Activated naive CD8-positive, alpha-beta T cell treated with anti-CD3 and anti-CD28 coated beads, Interleukin-2, amount 50 U/mL, for 16 hours (primary cell): Measurements from ENCODE around the gene DOCK3.

Experiments
- DNase-seq: peaks from one replicate; pipeline ENCODE4 v3.0.0-alpha.2; 2020; ENCODE audit warnings: low read depth, low spot score

The DOCK3 gene

GRCh38 chr3:50674349-50675178 is at the start of gene DOCK3:
Gene DOCK3 (plus strand): TSS chr3:50674927. CDS start chr3:50675264, 337 bp downstream.
- DNase-seq, result peak; percentile 13

- no peak for DNase-seq
These were observed 49.2 kb upstream of the DOCK3 start for GRCh38 chr3:50625231-50626182.

GRCh38 chr3:50626401-50626800 is 48.3 kb upstream of the DOCK3 start:
- no peak for DNase-seq

- DNase-seq, result no peak
These were observed 47.2 kb upstream of the DOCK3 start for GRCh38 chr3:50627407-50628051.

GRCh38 chr3:50628601-50629000 is 46.1 kb upstream of the DOCK3 start:
- DNase-seq, result no peak

- DNase-seq, result no peak
These were observed 44.3 kb upstream of the DOCK3 start for GRCh38 chr3:50630394-50630793.

- DNase-seq, result no peak
These were observed 43.9 kb upstream of the DOCK3 start for GRCh38 chr3:50630877-50631276.

GRCh38 chr3:50632450-50632849 is 42.3 kb upstream of the DOCK3 start:
- DNase-seq, result no peak

- no peak for DNase-seq
These were observed 41.4 kb upstream of the DOCK3 start for GRCh38 chr3:50633230-50633790.

- no peak for DNase-seq
These were observed 39.7 kb upstream of the DOCK3 start for GRCh38 chr3:50635066-50635465.

GRCh38 chr3:50637011-50637410 is 37.7 kb upstream of the DOCK3 start:
- no peak for DNase-seq

GRCh38 chr3:50637945-50638344 is 36.8 kb upstream of the DOCK3 start:
- no peak for DNase-seq

GRCh38 chr3:50639055-50639494 is 35.7 kb upstream of the DOCK3 start:
- DNase-seq, result no peak

- DNase-seq, result no peak
These were observed 32.3 kb upstream of the DOCK3 start for GRCh38 chr3:50642382-50642781.

GRCh38 chr3:50644561-50644960 is 30.2 kb upstream of the DOCK3 start:
- no peak for DNase-seq

GRCh38 chr3:50645378-50645777 is 29.3 kb upstream of the DOCK3 start:
- no peak for DNase-seq

GRCh38 chr3:50648313-50648712 is 26.4 kb upstream of the DOCK3 start:
- no peak for DNase-seq

- DNase-seq, result no peak
These were observed 25.8 kb upstream of the DOCK3 start for GRCh38 chr3:50648944-50649343.

- DNase-seq, result no peak
These were observed 25.2 kb upstream of the DOCK3 start for GRCh38 chr3:50649451-50649931.

GRCh38 chr3:50650018-50650417 is 24.7 kb upstream of the DOCK3 start:
- no peak for DNase-seq

- DNase-seq, result no peak
These were observed 23.3 kb upstream of the DOCK3 start for GRCh38 chr3:50651445-50651844.
